Pancreas (tissue), 10 donors: ENCODE results near the gene PEAK3. TPM values are rescaled to one million over a fixed set of nuclear protein-coding genes. Genes with fewer than 3 reads are reported as not detected.

Source experiments
- ATAC-seq, 4 donors: fragments of 200-7000 bp; cut with Tn5 transposase; one replicate each; pipeline versions ENCODE4 v1.8.0 to v1.9.1; 2020; ENCODE audit warnings: mild to moderate bottlenecking in 4 of 4, moderate library complexity in 4 of 4
- DNase-seq, 6 donors: peaks; one replicate each; pipeline ENCODE4 v3.0.0-alpha.2; 2020
- FAIRE-seq: peaks from 2 replicates; lab custom pipeline; 2012; peaks lifted over from hg19 to GRCh38; lab: Jason Lieb, UNC
- H3K27ac ChIP-seq, 4 donors: fragments of 200-600 bp; sonication (generic); 1 replicate in 3 of 4; 2 replicates in 1 of 4; pipeline versions ENCODE4 v1.5.0 to v1.8.0; 2020
- H3K27me3 ChIP-seq, 4 donors: fragments of 200-600 bp; one replicate each; pipeline ENCODE4 v1.8.0; 2021
- H3K36me3 ChIP-seq, 3 donors: fragments of 200-600 bp; sonication (generic) in 1 of 3; one replicate each; pipeline versions ENCODE4 v1.5.0 to v1.8.0; 2020 to 2021
- H3K4me1 ChIP-seq, 3 donors: fragments of 200-600 bp; one replicate each; pipeline ENCODE4 v1.8.0; 2021
- H3K4me3 ChIP-seq, 4 donors: fragments of 200-600 bp; sonication (generic) in 2 of 4; one replicate each; pipeline versions ENCODE4 v1.5.0 to v1.8.0; 2020 to 2021
- H3K9me3 ChIP-seq, 4 donors: fragments of 200-600 bp; one replicate each; pipeline ENCODE4 v1.8.0; 2021
- CTCF ChIP-seq, 4 donors: fragments of 200-600 bp; sonication (generic) in 3 of 4; IDR thresholded peaks; one replicate each; pipeline versions ENCODE4 v1.5.0 to v1.8.0; 2021; ENCODE audit warnings: antibody characterized with exemption in 4 of 4
- WGBS, 2 donors: extraction: QIAGEN DNeasy Blood & Tissue Kit; methylation state at CpG; one replicate each; pipeline ENCODE4 v1.1.7; 2013; 5-methylcytosine and 5-hydroxymethylcytosine counted together
- intact Hi-C, 3 donors: fragments of 100-400 bp; cut with DNase I; formaldehyde crosslinking; loops; one replicate each; pipeline versions ENCODE4 v1.11.1 to v1.14.2; 2022
- polyA plus RNA-seq, 2 donors: library from polyadenylated mRNA; stranded (reverse); fragments of 200-250 nt; gene quantifications; one replicate each; pipeline ENCODE4 v1.2.3, GENCODE V29; 2013
- total RNA-seq, 6 donors: library from RNA; stranded (reverse); fragmentation: NEBNext Ultra II Directional in 4 of 6; extraction: Animal tissue kit (Norgen Biotek cat#: 25700) in 4 of 6; gene quantifications; one replicate each; pipeline versions ENCODE4 v1.2.1 to v1.2.4, GENCODE V29; 2021 to 2023
- donor health status: healthy with polysubstance abuse.
- donor health status: DM: no; HTN: no; CAD: no; lungs with moderate emphysema.
- donor health status: DM: no; HTN: no; CAD: no.
- donor health status: control.
- donor health status: control.
- donor health status: Bipolar disorder and iron deficiency.
- donor health status: DM: yes; HTN: yes; CAD: no.
- donor health status: DM: no; HTN: no; CAD: no.
- donor health status: DM: no; HTN: no; CAD: no.
- donor health status: DM: yes; HTN: yes; CAD: no.

PEAK3 gene
- total and polyA plus RNA-seq, 8 donors = 0.04 to 0.81 (median 0.16) TPM; not detected in 2

- H3K4me1 ChIP-seq = no peaks in the 10 kb centered on the region
- ATAC-seq (no peak), DNase-seq (no peak), FAIRE-seq (no peak)
- H3K9me3 ChIP-seq = no peaks in the 10 kb centered on the region
- peaks cover 0 to 3% (median 0%) of the 10 kb centered on the region in 3 donors for H3K36me3 ChIP-seq
- whole genome bisulfite sequencing, 2 donors = 87 to 93% methylated on average over 13 of the region's 13 CpGs
- no peak overlapping the region for H3K4me3 ChIP-seq
- no peak for TF ChIP-seq CTCF (IDR thresholded peaks at IDR 0.05)
- intact Hi-C loops = no loop called here
- H3K27me3 ChIP-seq = no peaks in the 10 kb centered on the region
- H3K27ac ChIP-seq = no peak overlapping the region
Measured at GRCh38 chr19:2317300-2317699, 35.3 kb upstream of the PEAK3 start.

DNA sequence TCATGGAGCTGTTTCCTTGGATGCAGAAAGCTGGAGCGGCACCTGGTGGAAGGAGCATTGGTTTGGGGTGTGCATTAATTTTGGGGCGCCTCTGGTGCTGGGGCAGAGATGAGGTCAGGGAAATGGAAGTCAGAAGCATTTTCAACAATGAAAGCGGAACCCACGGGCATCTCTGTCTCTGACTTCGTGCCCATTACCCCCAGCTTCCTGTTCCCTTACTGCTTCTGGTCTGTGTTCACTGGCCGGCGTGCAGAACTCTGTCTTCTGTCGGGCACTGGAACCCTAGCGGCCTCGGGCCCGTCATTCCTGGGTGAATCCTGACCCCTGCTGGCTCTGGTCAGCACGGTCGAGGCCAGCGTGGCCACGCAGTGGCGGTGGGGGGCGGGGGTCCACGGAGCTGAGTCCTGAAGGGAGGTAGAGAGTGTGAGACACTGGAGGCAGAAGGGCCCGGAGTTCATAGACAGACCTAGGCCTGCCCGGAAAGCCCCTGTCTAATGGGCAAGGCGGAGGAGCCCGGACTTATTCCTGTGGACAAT lies 33.9 kb upstream of the PEAK3 start:
- Histone ChIP-seq H3K27me3 (no peaks in the 10 kb centered on the region), H3K27ac (no peak overlapping the region), H3K4me1 (no peaks in the 10 kb centered on the region), H3K9me3 (no peaks in the 10 kb centered on the region), H3K36me3 (no peaks in the 10 kb centered on the region), H3K4me3 (no peak overlapping the region)
- TF ChIP-seq CTCF (IDR thresholded peaks at IDR 0.05) = peak in 2 of 4 donors; percentile 22 to 35
- intact Hi-C loops = no loop called here
- DNase-seq = peak in 2 of 6 donors; percentile 60 to 78
- WGBS, 2 donors = 39 to 43% methylated on average over 22 of the region's 22 CpGs
- peak in 3 of 4 donors; percentile 81 to 96 (median 89) for ATAC-seq
- FAIRE-seq = no peak

DNA sequence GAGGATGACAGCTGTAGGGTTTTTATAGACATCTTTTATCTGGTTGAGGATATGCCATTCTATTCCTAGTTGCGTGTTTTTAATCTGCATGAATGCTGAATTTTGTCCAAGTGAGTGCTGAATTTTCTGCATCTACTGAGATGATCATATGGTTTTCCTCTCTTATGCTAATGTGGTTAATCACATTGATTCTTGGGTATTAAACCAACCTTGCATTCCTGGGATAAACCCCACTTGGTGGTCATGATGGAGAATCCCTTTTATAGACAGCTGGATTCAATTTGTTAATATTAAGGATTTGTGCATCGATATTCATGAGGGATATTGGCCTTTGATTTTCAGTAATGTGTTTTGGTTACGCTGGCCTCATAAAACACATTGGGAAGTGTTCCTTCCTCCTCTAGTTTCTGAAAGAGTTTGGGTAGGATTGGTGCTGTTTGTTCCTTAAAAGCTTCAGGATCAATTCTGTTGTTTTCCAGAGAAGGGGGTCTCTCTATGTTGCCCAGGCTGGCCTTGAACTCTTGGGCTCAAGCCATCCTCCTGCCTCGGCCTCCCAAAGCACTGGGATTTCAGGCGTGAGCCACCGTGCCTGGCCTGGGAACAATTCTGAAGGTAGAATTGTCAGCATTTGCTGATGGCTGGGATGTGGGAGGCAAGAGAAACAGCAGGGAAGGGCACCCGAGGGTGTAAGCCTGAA lies 33.3 kb upstream of the PEAK3 start:
- Histone ChIP-seq H3K4me3 (no peak overlapping the region), H3K27ac (no peak overlapping the region), H3K4me1 (no peaks in the 10 kb centered on the region), H3K27me3 (no peaks in the 10 kb centered on the region), H3K36me3 (no peaks in the 10 kb centered on the region), H3K9me3 (no peaks in the 10 kb centered on the region)
- WGBS, 2 donors = 85 to 86% methylated on average over 7 of the region's 7 CpGs
- no peak for ATAC-seq
- FAIRE-seq = no peak
- TF ChIP-seq CTCF (IDR thresholded peaks at IDR 0.05) = no peak
- DNase-seq = no peak
- intact Hi-C loops = no loop called here

GRCh38 chr19:2312820-2313501 lies 31.0 kb upstream of the PEAK3 start:
- no peak for DNase-seq
- FAIRE-seq = no peak
- no peaks in the 10 kb centered on the region for H3K9me3 ChIP-seq
- H3K36me3 ChIP-seq = no peaks in the 10 kb centered on the region
- 35 to 41% methylated on average over 25 to 28 of the region's 28 CpGs for WGBS, 2 donors
- no peaks in the 10 kb centered on the region for H3K4me1 ChIP-seq
- TF ChIP-seq CTCF (IDR thresholded peaks at IDR 0.05) = no peak
- H3K27me3 ChIP-seq = no peaks in the 10 kb centered on the region
- intact Hi-C loops = no loop called here
- no peak for ATAC-seq
- no peak overlapping the region for H3K4me3 ChIP-seq
- H3K27ac ChIP-seq = no peak overlapping the region
